HG03039 (cell line): ENCODE results near the gene SERPINB6.
"Not testable (repeated sequence)": the region's sequence is repeated elsewhere in the genome, so short reads cannot be mapped to it uniquely, and the experiment has no call there.

Experiments used
- ATAC-seq: cut with Tn5 transposase; IDR thresholded peaks from one replicate; pipeline ENCODE4 v1.9.1; 2021; ENCODE audit warnings: mild to moderate bottlenecking, moderate library complexity; ENCODE audit not compliant: unreplicated experiment

SERPINB6 gene

GRCh38 chr6:2977799-2978590, 6.6 kb upstream of the SERPINB6 start:
- ATAC-seq: no peak

- no peak for ATAC-seq
Measured at GRCh38 chr6:2977290-2977689, 5.9 kb upstream of the SERPINB6 start.

GRCh38 chr6:2976571-2977085, 5.3 kb upstream of the SERPINB6 start:
- no peak for ATAC-seq

GRCh38 chr6:2976060-2976459, 4.7 kb upstream of the SERPINB6 start:
- ATAC-seq: no peak

GRCh38 chr6:2973676-2974075, 2.3 kb upstream of the SERPINB6 start:
- no peak for ATAC-seq

GRCh38 chr6:2973180-2973579, 1.8 kb upstream of the SERPINB6 start:
- ATAC-seq: not testable (repeated sequence)

GRCh38 chr6:2972685-2973084, 1.3 kb upstream of the SERPINB6 start:
- ATAC-seq: not testable (repeated sequence)

- ATAC-seq: not testable (repeated sequence)
Measured at GRCh38 chr6:2972219-2972487, 786 bp upstream of the SERPINB6 start.

GRCh38 chr6:2970753-2971419, 481 bp downstream of the SERPINB6 start:
- no peak for ATAC-seq

GRCh38 chr6:2970034-2970685, 1.2 kb downstream of the SERPINB6 start:
- no peak for ATAC-seq

GRCh38 chr6:2969549-2969948, 1.8 kb downstream of the SERPINB6 start:
- ATAC-seq: no peak

- no peak for ATAC-seq
Measured at GRCh38 chr6:2968600-2969135, 2.7 kb downstream of the SERPINB6 start.

- ATAC-seq: no peak
Measured at GRCh38 chr6:2967936-2968335, 3.4 kb downstream of the SERPINB6 start.

GRCh38 chr6:2966347-2966746, 5.0 kb downstream of the SERPINB6 start:
- ATAC-seq: no peak

- no peak for ATAC-seq
Measured at GRCh38 chr6:2964793-2965505, 6.4 kb downstream of the SERPINB6 start.

GRCh38 chr6:2963756-2964155, 7.6 kb downstream of the SERPINB6 start:
- ATAC-seq: no peak

- ATAC-seq: no peak
Measured at GRCh38 chr6:2962636-2963035, 8.7 kb downstream of the SERPINB6 start.

GRCh38 chr6:2962004-2962403, 9.4 kb downstream of the SERPINB6 start:
- no peak for ATAC-seq

GRCh38 chr6:2961506-2961905, 9.9 kb downstream of the SERPINB6 start:
- no peak for ATAC-seq

- no peak for ATAC-seq
Measured at GRCh38 chr6:2960935-2961334, 10.4 kb downstream of the SERPINB6 start.
